Breast epithelium (tissue), 4 donors: ENCODE results near the gene CALML3. TPM values are rescaled to one million over a fixed set of nuclear protein-coding genes. Genes with fewer than 3 reads are reported as not detected.
"Not testable (repeated sequence)": the region's sequence is repeated elsewhere in the genome, so short reads cannot be mapped to it uniquely, and the experiment has no call there.

Source experiments
- DNase-seq, 2 donors: peaks; one replicate each; pipeline ENCODE4 v3.0.0-alpha.2; 2019; ENCODE audit warnings: low spot score in 2 of 2
- H3K27ac ChIP-seq, 2 donors: fragments of 200-600 bp; sonication (generic) in 1 of 2; one replicate each; pipeline ENCODE4 v1.5.1; 2016 to 2019; ENCODE audit warnings: mild to moderate bottlenecking in 1 of 2
- H3K27me3 ChIP-seq, 2 donors: fragments of 200-600 bp; sonication (generic) in 1 of 2; one replicate each; pipeline versions ENCODE4 v1.5.1 to v1.6.0; 2017 to 2019; ENCODE audit warnings: control low read depth in 1 of 2, mild to moderate bottlenecking in 1 of 2
- H3K36me3 ChIP-seq: fragments of 200-600 bp; one replicate; pipeline ENCODE4 v1.5.1; 2019
- H3K4me1 ChIP-seq, 2 donors: fragments of 200-600 bp; sonication (generic); one replicate each; pipeline ENCODE4 v1.5.1; 2016 to 2019; ENCODE audit warnings: control low read depth in 1 of 2
- H3K4me3 ChIP-seq, 3 donors: fragments of 200-600 bp; sonication (generic); 1 replicate in 2 of 3; 2 replicates in 1 of 3; pipeline ENCODE4 v1.5.1; 2016 to 2019; ENCODE audit warnings: mild to moderate bottlenecking in 3 of 3, moderate library complexity in 2 of 3
- H3K9me3 ChIP-seq, 2 donors: fragments of 200-600 bp; sonication (generic) in 1 of 2; one replicate each; pipeline ENCODE4 v1.5.1; 2016 to 2019; ENCODE audit warnings: control low read depth in 1 of 2
- POLR2A ChIP-seq: fragments of 450-650 bp; IDR thresholded peaks from one replicate; pipeline ENCODE4 v1.6.1; 2016; ENCODE audit warnings: antibody characterized with exemption, mild to moderate bottlenecking, moderate library complexity
- POLR2AphosphoS5 ChIP-seq, 3 donors: sonication (generic); formaldehyde crosslinking; IDR thresholded peaks; one replicate each; pipeline ENCODE4 v1.6.1; 2017; ENCODE audit warnings: antibody characterized with exemption in 3 of 3
- intact Hi-C: fragments of 100-400 bp; cut with DNase I; formaldehyde crosslinking; loops from one replicate; pipeline ENCODE4 v1.15.1; 2023; ENCODE audit warnings: low total_unique reads
- total RNA-seq, 3 donors: library from RNA; depleted of rRNA; stranded (reverse); fragments of >200 nt; gene quantifications; one replicate each; pipeline ENCODE4 v1.1.0, GENCODE V29; 2016
- TF ChIP-seq, protein P1 (sequence below), 3 donors: fragments of 450-650 bp; IDR thresholded peaks; one replicate each; pipeline ENCODE4 v1.5.1; 2016 to 2017; ENCODE audit warnings: antibody characterized with exemption in 3 of 3, mild to moderate bottlenecking in 3 of 3, moderate library complexity in 3 of 3

Gene CALML3
- total RNA-seq, 3 donors from 2014 or later = 3.6 to 13.5 TPM; not detected in 1

GRCh38 chr10:5557799-5558771 lies 33.3 kb downstream of the CALML3 start:
- H3K27ac ChIP-seq = no peak overlapping the region
- TF ChIP-seq, protein P1, sequence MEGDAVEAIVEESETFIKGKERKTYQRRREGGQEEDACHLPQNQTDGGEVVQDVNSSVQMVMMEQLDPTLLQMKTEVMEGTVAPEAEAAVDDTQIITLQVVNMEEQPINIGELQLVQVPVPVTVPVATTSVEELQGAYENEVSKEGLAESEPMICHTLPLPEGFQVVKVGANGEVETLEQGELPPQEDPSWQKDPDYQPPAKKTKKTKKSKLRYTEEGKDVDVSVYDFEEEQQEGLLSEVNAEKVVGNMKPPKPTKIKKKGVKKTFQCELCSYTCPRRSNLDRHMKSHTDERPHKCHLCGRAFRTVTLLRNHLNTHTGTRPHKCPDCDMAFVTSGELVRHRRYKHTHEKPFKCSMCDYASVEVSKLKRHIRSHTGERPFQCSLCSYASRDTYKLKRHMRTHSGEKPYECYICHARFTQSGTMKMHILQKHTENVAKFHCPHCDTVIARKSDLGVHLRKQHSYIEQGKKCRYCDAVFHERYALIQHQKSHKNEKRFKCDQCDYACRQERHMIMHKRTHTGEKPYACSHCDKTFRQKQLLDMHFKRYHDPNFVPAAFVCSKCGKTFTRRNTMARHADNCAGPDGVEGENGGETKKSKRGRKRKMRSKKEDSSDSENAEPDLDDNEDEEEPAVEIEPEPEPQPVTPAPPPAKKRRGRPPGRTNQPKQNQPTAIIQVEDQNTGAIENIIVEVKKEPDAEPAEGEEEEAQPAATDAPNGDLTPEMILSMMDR (IDR thresholded peaks at IDR 0.05) = no peak
- TF ChIP-seq POLR2A (no peak), POLR2AphosphoS5 (IDR thresholded peaks at IDR 0.05) (no peak)
- no peaks in the 10 kb centered on the region for H3K36me3 ChIP-seq
- H3K9me3 ChIP-seq = no peaks in the 10 kb centered on the region
- peaks cover 0 to 7% of the 10 kb centered on the region in 2 donors for H3K4me1 ChIP-seq
- no peaks in the 10 kb centered on the region for H3K27me3 ChIP-seq
- DNase-seq = peak in 1 of 2 donors; percentile 50
- intact Hi-C loops = no loop called here
- no peak overlapping the region for H3K4me3 ChIP-seq

DNA sequence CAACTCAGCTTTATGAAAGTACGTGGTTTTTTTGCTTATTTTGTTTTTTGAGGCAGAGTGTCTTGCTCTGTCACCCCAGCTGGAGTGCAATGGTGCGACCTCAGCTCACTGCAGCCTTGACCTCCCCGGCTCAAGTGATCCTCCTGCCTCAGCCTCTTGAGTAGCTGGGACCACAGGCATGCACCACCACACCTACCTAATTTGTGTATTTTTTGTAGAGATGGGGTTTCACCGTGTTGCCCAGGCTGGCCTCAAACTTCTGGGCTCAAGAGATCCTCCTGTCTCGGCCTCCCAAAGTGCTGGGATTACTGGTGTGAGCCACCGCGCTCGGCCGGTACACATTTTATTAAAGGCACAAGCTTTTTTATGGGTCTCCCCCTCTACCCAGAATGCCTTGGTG lies 34.3 kb downstream of the CALML3 start:
- H3K4me1 ChIP-seq, H3K27me3 ChIP-seq, H3K36me3 ChIP-seq, DNase-seq, intact Hi-C loops, H3K4me3 ChIP-seq, H3K27ac ChIP-seq, H3K9me3 ChIP-seq: not testable (repeated sequence)

DNA sequence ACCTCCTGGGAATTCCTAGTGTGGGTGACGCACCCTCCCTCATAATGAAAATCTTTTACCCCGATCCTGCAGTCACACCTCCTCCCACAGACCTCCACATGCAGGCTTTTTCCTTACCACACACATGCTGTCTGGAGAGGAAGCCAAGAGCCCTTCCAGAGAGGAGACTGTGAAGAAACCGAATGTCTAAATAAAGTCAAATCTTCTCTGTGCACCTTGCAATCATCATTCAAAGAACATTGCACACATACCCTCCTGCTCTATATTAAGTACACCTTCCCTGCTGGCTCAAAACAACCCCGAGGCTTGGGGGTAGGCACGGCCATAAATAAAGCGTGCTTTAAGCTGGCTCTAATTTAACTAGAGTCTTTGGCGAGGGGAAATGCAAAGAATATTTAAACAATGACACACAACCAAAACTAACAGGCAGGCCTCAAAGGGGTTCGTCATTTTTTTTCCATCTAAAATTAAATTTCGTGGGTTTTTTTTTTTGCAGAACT lies 34.9 kb downstream of the CALML3 start:
- intact Hi-C loops = no loop called here
- TF ChIP-seq POLR2AphosphoS5 (IDR thresholded peaks at IDR 0.05) (no peak), POLR2A (no peak)
- TF ChIP-seq, protein P1 (IDR thresholded peaks at IDR 0.05) = no peak
- no peak for DNase-seq
- H3K9me3 ChIP-seq = no peaks in the 10 kb centered on the region
- no peaks in the 10 kb centered on the region for H3K27me3 ChIP-seq
- no peak overlapping the region for H3K27ac ChIP-seq
- no peaks in the 10 kb centered on the region for H3K36me3 ChIP-seq
- no peaks in the 10 kb centered on the region for H3K4me1 ChIP-seq
- no peak overlapping the region for H3K4me3 ChIP-seq

GRCh38 chr10:5560142-5560816 lies 35.5 kb downstream of the CALML3 start:
- Histone ChIP-seq H3K4me3 (no peak overlapping the region), H3K27me3 (no peaks in the 10 kb centered on the region), H3K27ac (no peak overlapping the region), H3K4me1 (no peaks in the 10 kb centered on the region), H3K36me3 (no peaks in the 10 kb centered on the region), H3K9me3 (no peaks in the 10 kb centered on the region)
- peak in 1 of 2 donors; percentile 45 for DNase-seq
- intact Hi-C loops = no loop called here
- TF ChIP-seq POLR2AphosphoS5 (IDR thresholded peaks at IDR 0.05) = no peak
- TF ChIP-seq, protein P1 (IDR thresholded peaks at IDR 0.05) = no peak

DNA sequence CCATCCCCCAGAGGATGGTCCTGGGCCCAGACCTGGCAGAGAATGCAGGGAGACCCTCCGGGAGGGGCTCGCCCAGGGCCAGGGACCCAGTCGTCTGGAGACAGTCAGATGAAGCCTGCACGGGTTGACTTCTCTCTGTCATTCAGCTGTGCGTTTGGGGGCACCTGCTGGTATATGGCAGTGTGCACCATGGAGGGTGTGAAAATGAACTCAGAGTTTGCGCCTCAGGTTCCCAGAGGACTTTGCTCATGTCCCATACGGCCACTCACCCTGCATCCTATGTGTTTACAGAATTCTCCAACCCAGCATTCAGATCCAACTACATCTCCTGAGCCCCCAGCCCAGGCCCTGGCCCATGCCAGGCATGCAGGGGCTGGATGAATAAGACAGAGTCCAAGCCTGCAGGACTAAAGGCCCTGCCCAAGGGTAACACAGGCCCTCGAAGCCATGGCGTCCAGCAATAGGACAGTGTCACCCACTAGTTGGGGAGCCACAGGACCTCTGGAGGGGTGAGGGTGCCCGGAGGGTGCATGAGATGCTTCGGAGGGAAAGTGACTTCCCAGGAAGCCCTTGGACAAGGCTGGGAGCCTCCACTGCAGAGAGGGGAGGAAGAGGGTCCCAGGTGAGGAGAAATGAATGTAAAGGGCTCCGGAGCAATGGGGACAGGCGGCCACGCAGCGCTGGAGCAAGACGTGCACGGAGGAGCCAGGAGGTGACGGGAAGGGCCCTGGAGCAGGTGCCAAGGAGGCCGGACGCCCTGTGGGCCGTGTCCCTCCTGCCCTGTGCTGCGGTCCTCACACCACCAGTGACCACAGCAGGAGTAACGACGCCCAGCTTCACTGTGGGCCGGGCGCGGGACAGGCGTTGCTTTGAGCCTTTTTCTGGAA lies 36.3 kb downstream of the CALML3 start:
- Histone ChIP-seq H3K4me1 (no peaks in the 10 kb centered on the region), H3K27me3 (no peaks in the 10 kb centered on the region), H3K36me3 (no peaks in the 10 kb centered on the region), H3K27ac (no peak overlapping the region), H3K4me3 (no peak overlapping the region), H3K9me3 (no peaks in the 10 kb centered on the region)
- intact Hi-C loops = no loop called here
- peak in 1 of 2 donors; percentile 22 for DNase-seq
- no peak for TF ChIP-seq POLR2A
- no peak for TF ChIP-seq POLR2AphosphoS5 (IDR thresholded peaks at IDR 0.05)
- TF ChIP-seq, protein P1 (IDR thresholded peaks at IDR 0.05) = no peak
